ENCODE measurements around the gene S100A12. TPM values are rescaled to one million over a fixed set of nuclear protein-coding genes. Genes with fewer than 3 reads are reported as not detected.

Gene S100A12
- total and polyA plus RNA-seq, 2 donors (not counting 3 experiments of a cell fraction or from before 2014, with no cell fraction given) = not detected

DNA sequence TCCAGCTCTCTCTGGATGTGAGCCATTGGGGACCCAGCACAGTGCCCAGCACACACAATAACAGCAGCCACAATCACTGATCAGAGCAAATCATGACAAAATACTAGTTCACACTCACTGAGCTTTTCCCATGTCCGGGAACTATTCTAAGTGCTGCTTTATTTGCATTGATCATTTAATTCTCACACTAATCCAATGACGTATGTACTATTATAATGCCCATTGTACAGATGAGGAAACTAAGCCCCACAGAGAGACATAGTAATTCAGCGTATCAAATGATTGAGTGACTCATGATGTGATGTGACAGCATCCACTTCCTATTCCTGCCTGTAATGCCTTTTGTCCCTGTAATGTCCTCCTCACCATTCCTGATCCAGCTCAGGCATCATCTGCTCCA is 17.4 kb upstream of the S100A12 start:
- POLR2A ChIA-PET = no interaction called here
- H3K9ac ChIP-seq (replicated peaks; ENCODE audit: extremely low read depth, insufficient read depth, low read length) = no peak overlapping the region
- CTCF ChIA-PET = no interaction called here
- no peaks in the 10 kb centered on the region for H3K4me1 ChIP-seq (ENCODE audit: control insufficient read depth, extremely low read depth, insufficient read depth, low read length)
- H2AFZ ChIP-seq (ENCODE audit: low read depth, low read length) = no peak overlapping the region
- H3K79me2 ChIP-seq (ENCODE audit: control insufficient read depth, insufficient read depth, low read length) = no peaks in the 10 kb centered on the region
- H3K27me3 ChIP-seq (ENCODE audit: control insufficient read depth in 2 of 2, insufficient read depth in 2 of 2, low read length in 2 of 2) = no peaks in the 10 kb centered on the region
- no peaks in the 10 kb centered on the region for H3K36me3 ChIP-seq (ENCODE audit: control insufficient read depth in 2 of 2, extremely low read depth in 1 of 2, insufficient read depth in 2 of 2, low read length in 2 of 2)
- no peaks in the 10 kb centered on the region for H3K9me1 ChIP-seq (replicated peaks; ENCODE audit: control insufficient read depth, extremely low read depth, insufficient read depth, low read length)
- no peak overlapping the region for H3K27ac ChIP-seq (ENCODE audit: insufficient read depth, low read depth, low read length)
- no peak overlapping the region for H3K4me2 ChIP-seq (ENCODE audit: insufficient read depth, low read length)
- dilution Hi-C loops (cut with MboI; ENCODE audit: extremely low pct_ligation_motif_present, low sequenced_read_pairs) (no loop called here), intact Hi-C loops (cut with micrococcal nuclease) (no loop called here)
- BruUV-seq (replicated peaks) = no TSS peak
- no peaks in the 10 kb centered on the region for H3K9me3 ChIP-seq (replicated peaks; ENCODE audit: control insufficient read depth, insufficient read depth, low read length)
- H4K20me1 ChIP-seq (replicated peaks; ENCODE audit: control insufficient read depth, extremely low read depth, insufficient read depth, low read length) = no peaks in the 10 kb centered on the region
- DNase-seq (ENCODE audit: low read depth, low spot score) (no peak), FAIRE-seq (no peak)
- TF ChIP-seq EZH2 (IDR thresholded peaks at IDR 0.05; ENCODE audit: borderline replicate concordance, low read depth, low read length, severe bottlenecking) = no peak
- TF ChIP-seq POLR2A (IDR thresholded peaks at IDR 0.05; ENCODE audit: low read depth, low read length) = no peak
- no peak for TF ChIP-seq POLR2AphosphoS5 (IDR thresholded peaks at IDR 0.05; ENCODE audit: insufficient read depth, low read depth, low read length)
- TF ChIP-seq, protein P1, sequence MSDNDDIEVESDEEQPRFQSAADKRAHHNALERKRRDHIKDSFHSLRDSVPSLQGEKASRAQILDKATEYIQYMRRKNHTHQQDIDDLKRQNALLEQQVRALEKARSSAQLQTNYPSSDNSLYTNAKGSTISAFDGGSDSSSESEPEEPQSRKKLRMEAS (IDR thresholded peaks at IDR 0.05; ENCODE audit: insufficient read depth, insufficient read length) = no peak
- no peak for TF ChIP-seq JUN (IDR thresholded peaks at IDR 0.05; ENCODE audit: borderline replicate concordance, insufficient read depth, insufficient read length, low read depth)
- TF ChIP-seq MYC (IDR thresholded peaks at IDR 0.05; ENCODE audit: low read depth, low read length) = no peak
- TF ChIP-seq, protein P2, sequence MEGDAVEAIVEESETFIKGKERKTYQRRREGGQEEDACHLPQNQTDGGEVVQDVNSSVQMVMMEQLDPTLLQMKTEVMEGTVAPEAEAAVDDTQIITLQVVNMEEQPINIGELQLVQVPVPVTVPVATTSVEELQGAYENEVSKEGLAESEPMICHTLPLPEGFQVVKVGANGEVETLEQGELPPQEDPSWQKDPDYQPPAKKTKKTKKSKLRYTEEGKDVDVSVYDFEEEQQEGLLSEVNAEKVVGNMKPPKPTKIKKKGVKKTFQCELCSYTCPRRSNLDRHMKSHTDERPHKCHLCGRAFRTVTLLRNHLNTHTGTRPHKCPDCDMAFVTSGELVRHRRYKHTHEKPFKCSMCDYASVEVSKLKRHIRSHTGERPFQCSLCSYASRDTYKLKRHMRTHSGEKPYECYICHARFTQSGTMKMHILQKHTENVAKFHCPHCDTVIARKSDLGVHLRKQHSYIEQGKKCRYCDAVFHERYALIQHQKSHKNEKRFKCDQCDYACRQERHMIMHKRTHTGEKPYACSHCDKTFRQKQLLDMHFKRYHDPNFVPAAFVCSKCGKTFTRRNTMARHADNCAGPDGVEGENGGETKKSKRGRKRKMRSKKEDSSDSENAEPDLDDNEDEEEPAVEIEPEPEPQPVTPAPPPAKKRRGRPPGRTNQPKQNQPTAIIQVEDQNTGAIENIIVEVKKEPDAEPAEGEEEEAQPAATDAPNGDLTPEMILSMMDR (IDR thresholded peaks at IDR 0.05; ENCODE audit: extremely low read depth in 1 of 2, insufficient read depth in 1 of 2, low read depth in 1 of 2, low read length in 2 of 2) = no peak
- no peak for TF ChIP-seq GATA2 (IDR thresholded peaks at IDR 0.05; ENCODE audit: insufficient read depth, insufficient read length, low read depth, low read length)
- no peak for TF ChIP-seq FOS (IDR thresholded peaks at IDR 0.05; ENCODE audit: borderline replicate concordance, insufficient read depth, low read length)
- no peak overlapping the region for H3K4me3 ChIP-seq (replicated peaks in 1 of 3; ENCODE audit: insufficient read depth in 1 of 3, low read depth in 1 of 3, low read length in 3 of 3)
